Calu3 (cell line): Measurements from ENCODE around the gene SLC39A9. TPM values are rescaled to one million over a fixed set of nuclear protein-coding genes. Genes with fewer than 3 reads are reported as not detected.
"Not testable (repeated sequence)": the region's sequence is repeated elsewhere in the genome, so short reads cannot be mapped to it uniquely, and the experiment has no call there.

Experiments used
- BruUV-seq: library from RNA; stranded (reverse); fragments of 400-500 nt; replicated peaks from 2 replicates; lab custom pipeline; 2021; lab: Mats Ljungman, UMichigan
- CTCF ChIA-PET: fragments of 300-600 bp; sonication (Branson Sonifier 250); formaldehyde crosslinking; loops from one replicate; lab custom pipeline; 2022; ENCODE audit warnings: antibody characterized with exemption; lab: Charles Lee
- DNase-seq: peaks from one replicate; pipeline ENCODE4 v3.0.0; 2022
- H3K27ac Mint-ChIP-seq: one replicate; pipeline ENCODE4 v1.8.0; 2022; ENCODE audit warnings: mixed read lengths; ENCODE audit not compliant: unreplicated experiment
- H3K27me3 Mint-ChIP-seq: one replicate; pipeline ENCODE4 v1.8.0; 2022; ENCODE audit warnings: mixed read lengths; ENCODE audit not compliant: unreplicated experiment
- H3K36me3 Mint-ChIP-seq: one replicate; pipeline ENCODE4 v1.8.0; 2022; ENCODE audit warnings: mild to moderate bottlenecking, moderate library complexity, mixed read lengths; ENCODE audit not compliant: insufficient read depth, unreplicated experiment
- H3K4me1 Mint-ChIP-seq: one replicate; pipeline ENCODE4 v1.8.0; 2022; ENCODE audit warnings: mild to moderate bottlenecking, low read depth, mixed read lengths; ENCODE audit not compliant: unreplicated experiment
- H3K4me3 Mint-ChIP-seq: one replicate; pipeline ENCODE4 v1.8.0; 2022; ENCODE audit warnings: mild to moderate bottlenecking, low read depth, moderate library complexity, mixed read lengths; ENCODE audit not compliant: unreplicated experiment
- H3K9me3 Mint-ChIP-seq: one replicate; pipeline ENCODE4 v1.8.0; 2022; ENCODE audit warnings: low read depth, mixed read lengths; ENCODE audit not compliant: unreplicated experiment
- CTCF ChIP-seq: fragments of 200-600 bp; IDR thresholded peaks from one replicate; pipeline ENCODE4 v1.8.0; 2022; ENCODE audit warnings: antibody characterized with exemption; ENCODE audit not compliant: unreplicated experiment
- intact Hi-C: fragments of 100-400 bp; cut with micrococcal nuclease; formaldehyde crosslinking; loops from one replicate; pipeline ENCODE4 v1.10.0; 2022; ENCODE audit not compliant: unreplicated experiment
- total RNA-seq: library from RNA; stranded (reverse); gene quantifications from 2 replicates; pipeline ENCODE4 v1.2.3, GENCODE V29; 2022

The SLC39A9 gene
- total RNA-seq, 1 experiment from 2014 or later = 94.7 TPM

GRCh38 chr14:69476824-69477450 lies 78.4 kb downstream of the SLC39A9 start:
- BruUV-seq, H3K27ac Mint-ChIP-seq, H3K36me3 Mint-ChIP-seq, H3K9me3 Mint-ChIP-seq, H3K4me3 Mint-ChIP-seq, DNase-seq, H3K4me1 Mint-ChIP-seq: not testable (repeated sequence)
- CTCF ChIA-PET = interaction anchor here (0.7 to 1.5 kb wide), 2 partner anchors 27 to 347 kb away, joined by 3 to 4 read pairs; no protein-coding TSS in a partner anchor
- intact Hi-C loops = loop anchor here (5.0 to 10.0 kb wide), 2 partner anchors 98 to 235 kb away; partner anchors contain the start of gene CCDC177
- H3K27me3 Mint-ChIP-seq = peaks cover 32% of the 10 kb centered on the region
- peak; percentile 21 for TF ChIP-seq CTCF

GRCh38 chr14:69478055-69478454 lies 79.6 kb downstream of the SLC39A9 start:
- not testable (repeated sequence) for H3K36me3 Mint-ChIP-seq, DNase-seq, H3K9me3 Mint-ChIP-seq, H3K27ac Mint-ChIP-seq, BruUV-seq, H3K4me1 Mint-ChIP-seq, H3K4me3 Mint-ChIP-seq
- H3K27me3 Mint-ChIP-seq = peaks cover 42% of the 10 kb centered on the region
- intact Hi-C loops = loop anchor here (5.0 to 10.0 kb wide), 2 partner anchors 97 to 236 kb away; partner anchors contain the start of gene CCDC177
- CTCF ChIA-PET = interaction anchor here (1.5 kb wide), 1 partner anchor 349 kb away, joined by 3 read pairs; no protein-coding TSS in a partner anchor

- CTCF ChIA-PET = interaction anchor here (0.6 kb wide), 1 partner anchor 486 kb away, joined by 3 read pairs; no protein-coding TSS in a partner anchor
- H3K4me1 Mint-ChIP-seq = no peaks in the 10 kb centered on the region
- peaks cover 51% of the 10 kb centered on the region for H3K27me3 Mint-ChIP-seq
- no TSS peak for BruUV-seq
- H3K36me3 Mint-ChIP-seq = peaks cover 4% of the 10 kb centered on the region
- no peaks in the 10 kb centered on the region for H3K9me3 Mint-ChIP-seq
- no peak overlapping the region for H3K4me3 Mint-ChIP-seq
- no peak for DNase-seq
- no peak for TF ChIP-seq CTCF
- intact Hi-C loops = loop anchor here (5.0 to 10.0 kb wide), 2 partner anchors 95 to 237 kb away; partner anchors contain the start of gene CCDC177
- H3K27ac Mint-ChIP-seq = no peak overlapping the region
Measured at GRCh38 chr14:69479696-69480095, 81.2 kb downstream of the SLC39A9 start.

- Mint-ChIP-seq H3K36me3 (peaks cover 4% of the 10 kb centered on the region), H3K4me3 (no peak overlapping the region), H3K27ac (no peak overlapping the region), H3K27me3 (peaks cover 53% of the 10 kb centered on the region), H3K9me3 (no peaks in the 10 kb centered on the region), H3K4me1 (no peaks in the 10 kb centered on the region)
- no TSS peak for BruUV-seq
- intact Hi-C loops = no loop called here
- no peak for DNase-seq
- CTCF ChIA-PET = interaction anchor here (0.6 kb wide), 1 partner anchor 486 kb away, joined by 3 read pairs; no protein-coding TSS in a partner anchor
- TF ChIP-seq CTCF = no peak
Measured at GRCh38 chr14:69480136-69480535, 81.6 kb downstream of the SLC39A9 start.
